CD14-positive monocyte (primary cell): ENCODE measurements around the gene MYL4. TPM values are rescaled to one million over a fixed set of nuclear protein-coding genes. Genes with fewer than 3 reads are reported as not detected.
"Not testable (repeated sequence)": the region's sequence is repeated elsewhere in the genome, so short reads cannot be mapped to it uniquely, and the experiment has no call there.

Source experiments
- DNase-seq, 3 donors: peaks; one replicate each; pipeline ENCODE4 v3.0.0-alpha.2; 2011 to 2022
- H2AFZ ChIP-seq: 2 replicates; pipeline ENCODE4 v1.6.0; 2012; ENCODE audit warnings: mild to moderate bottlenecking, low read depth, low read length, inconsistent platforms; ENCODE audit not compliant: insufficient read depth, poor library complexity, severe bottlenecking
- H3K27ac ChIP-seq, 2 donors: 1 replicate in 1 of 2; 2 replicates in 1 of 2; pipeline ENCODE4 v1.5.1; 2012 to 2013; ENCODE audit warnings: low read length in 2 of 2, control low read depth in 1 of 2, inconsistent platforms in 1 of 2, low read depth in 1 of 2, mild to moderate bottlenecking in 1 of 2
- H3K27me3 ChIP-seq, 2 donors: one replicate each; pipeline versions ENCODE4 v1.6.0 to v1.6.1; 2011 to 2013; ENCODE audit warnings: low read length in 2 of 2; ENCODE audit not compliant: control insufficient read depth in 2 of 2, insufficient read depth in 2 of 2
- H3K36me3 ChIP-seq, 2 donors: replicated peaks in 1 of 2; 1 replicate in 1 of 2; 2 replicates in 1 of 2; pipeline versions ENCODE4 v1.5.1 to v1.6.1; 2012 to 2013; ENCODE audit warnings: low read length in 2 of 2, control low read depth in 1 of 2, inconsistent platforms in 1 of 2, mild to moderate bottlenecking in 1 of 2; ENCODE audit not compliant: insufficient read depth in 2 of 2, control insufficient read depth in 1 of 2
- H3K4me1 ChIP-seq, 2 donors: 1 replicate in 1 of 2; 2 replicates in 1 of 2; pipeline versions ENCODE4 v1.5.1 to v1.6.1; 2012 to 2013; ENCODE audit warnings: low read length in 2 of 2, control low read depth in 1 of 2, inconsistent platforms in 1 of 2, mild to moderate bottlenecking in 1 of 2, moderate library complexity in 1 of 2; ENCODE audit not compliant: insufficient read depth in 2 of 2, control insufficient read depth in 1 of 2
- H3K4me2 ChIP-seq: replicated peaks from 2 replicates; pipeline ENCODE3; 2012; ENCODE audit warnings: low read length, moderate library complexity, mild to moderate bottlenecking; ENCODE audit not compliant: poor library complexity, severe bottlenecking; ENCODE audit errors: extremely low read depth
- H3K4me3 ChIP-seq, 3 experiments: fragments of 200-600 bp in 1 of 3; sonication (generic) in 1 of 3; replicated peaks in 1 of 3; 1 replicate in 2 of 3; 2 replicates in 1 of 3; pipeline ENCODE4 v1.5.1; 2011 to 2013; ENCODE audit warnings: low read length in 3 of 3, mild to moderate bottlenecking in 3 of 3, control low read depth in 2 of 3, low read depth in 2 of 3, inconsistent platforms in 1 of 3, moderate library complexity in 1 of 3
- H3K79me2 ChIP-seq: 2 replicates; pipeline ENCODE4 v1.6.0; 2012; ENCODE audit warnings: mild to moderate bottlenecking, control low read depth, inconsistent platforms, low read length, moderate library complexity; ENCODE audit not compliant: insufficient read depth
- H3K9ac ChIP-seq: 2 replicates; pipeline ENCODE4 v1.6.0; 2017; ENCODE audit warnings: low read length, mild to moderate bottlenecking; ENCODE audit not compliant: insufficient read depth, poor library complexity, severe bottlenecking
- H3K9me3 ChIP-seq, 2 donors: replicated peaks in 1 of 2; 1 replicate in 1 of 2; 2 replicates in 1 of 2; pipeline versions ENCODE4 v1.5.1 to v1.6.1; 2012 to 2013; ENCODE audit warnings: low read length in 2 of 2, control low read depth in 1 of 2; ENCODE audit not compliant: control insufficient read depth in 1 of 2, insufficient read depth in 1 of 2
- H4K20me1 ChIP-seq: 2 replicates; pipeline ENCODE4 v1.6.0; 2012; ENCODE audit warnings: mild to moderate bottlenecking, low read length, control low read depth, moderate library complexity; ENCODE audit not compliant: insufficient read depth
- H3K27ac Mint-ChIP-seq, 7 donors: one replicate each; pipeline ENCODE4 v1.8.0; 2020; ENCODE audit warnings: mild to moderate bottlenecking in 7 of 7, mixed read lengths in 7 of 7, moderate library complexity in 6 of 7, inconsistent platforms in 2 of 7
- H3K27me3 Mint-ChIP-seq, 3 donors: one replicate each; pipeline ENCODE4 v1.8.0; 2021 to 2022; ENCODE audit warnings: low read depth in 3 of 3, mild to moderate bottlenecking in 3 of 3, mixed read lengths in 3 of 3, moderate library complexity in 3 of 3, inconsistent platforms in 1 of 3
- H3K36me3 Mint-ChIP-seq, 2 donors: one replicate each; pipeline ENCODE4 v1.8.0; 2020; ENCODE audit warnings: mixed read lengths in 2 of 2, inconsistent platforms in 1 of 2, mild to moderate bottlenecking in 1 of 2
- H3K4me1 Mint-ChIP-seq: one replicate; pipeline ENCODE4 v1.8.0; 2020; ENCODE audit warnings: mild to moderate bottlenecking, mixed read lengths
- H3K4me3 Mint-ChIP-seq, 2 donors: one replicate each; pipeline ENCODE4 v1.8.0; 2020; ENCODE audit warnings: mild to moderate bottlenecking in 2 of 2, mixed read lengths in 2 of 2, moderate library complexity in 1 of 2
- H3K9me3 Mint-ChIP-seq, 7 donors: one replicate each; pipeline ENCODE4 v1.8.0; 2020 to 2022; ENCODE audit warnings: mixed read lengths in 7 of 7, mild to moderate bottlenecking in 6 of 7, moderate library complexity in 6 of 7, inconsistent platforms in 2 of 7
- WGBS: methylation state at CpG from one replicate; pipeline ENCODE4 v1.1.5; 2013; ENCODE audit warnings: missing lambda C conversion rate; ENCODE audit not compliant: insufficient coverage; 5-methylcytosine and 5-hydroxymethylcytosine counted together
- intact Hi-C, 2 donors: fragments of 100-400 bp; cut with micrococcal nuclease; formaldehyde crosslinking; loops; one replicate each; pipeline versions ENCODE4 v1.15.0 to v1.15.1; 2023
- polyA plus RNA-seq, 3 donors: library from polyadenylated mRNA; depleted of rRNA in 1 of 3; unstranded in 2 of 3; stranded (reverse) in 1 of 3; fragments of 300-500 nt in 2 of 3; fragments of >200 nt in 1 of 3; fragmentation: Illumina TruSeq in 2 of 3; gene quantifications; 1 replicate in 2 of 3; 2 replicates in 1 of 3; pipeline ENCODE4 v1.2.3, GENCODE V29; 2012 to 2021
- TF ChIP-seq, protein P1 (sequence below): fragments of 200-600 bp; IDR thresholded peaks from one replicate; pipeline ENCODE4 v1.8.0; 2022; ENCODE audit warnings: antibody characterized with exemption, mild to moderate bottlenecking

The MYL4 gene
- polyA plus RNA-seq, 3 donors = 0.43 TPM; not detected in 2

DNA sequence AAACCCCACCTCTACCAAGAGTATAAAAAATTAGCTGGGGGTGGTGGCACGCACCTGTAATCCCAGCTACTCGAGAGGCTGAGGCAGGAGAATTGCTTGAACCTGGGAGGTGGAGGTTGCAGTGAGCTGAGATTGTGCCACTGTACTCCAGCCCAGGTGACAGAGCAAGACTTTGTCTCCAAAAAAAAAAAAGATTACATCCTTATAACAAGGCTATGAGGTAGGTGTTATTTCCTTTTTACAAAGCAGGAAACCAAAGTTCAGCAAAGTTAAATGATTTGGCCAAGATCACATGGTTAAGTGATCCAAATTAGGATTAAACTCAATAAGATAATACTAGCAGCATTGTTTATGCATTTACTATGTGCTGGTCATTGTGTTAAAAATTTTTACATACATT is 8.1 kb downstream of the MYL4 start:
- peaks cover 12% of the 10 kb centered on the region for H3K4me1 Mint-ChIP-seq
- H3K4me3 ChIP-seq, H2AFZ ChIP-seq, H3K79me2 ChIP-seq, H3K4me3 Mint-ChIP-seq, H3K27ac ChIP-seq, H3K27ac Mint-ChIP-seq, H4K20me1 ChIP-seq, H3K4me2 ChIP-seq, DNase-seq, H3K9ac ChIP-seq, intact Hi-C loops, H3K9me3 ChIP-seq, H3K36me3 ChIP-seq, H3K9me3 Mint-ChIP-seq, H3K4me1 ChIP-seq, H3K36me3 Mint-ChIP-seq: not testable (repeated sequence)
- peaks cover 15 to 28% (median 24%) of the 10 kb centered on the region in 3 donors for H3K27me3 Mint-ChIP-seq
- no CpG with 5 or more reads among the region's 2 CpGs for WGBS
- H3K27me3 ChIP-seq = peaks cover 4 to 10% of the 10 kb centered on the region in 2 donors

DNA sequence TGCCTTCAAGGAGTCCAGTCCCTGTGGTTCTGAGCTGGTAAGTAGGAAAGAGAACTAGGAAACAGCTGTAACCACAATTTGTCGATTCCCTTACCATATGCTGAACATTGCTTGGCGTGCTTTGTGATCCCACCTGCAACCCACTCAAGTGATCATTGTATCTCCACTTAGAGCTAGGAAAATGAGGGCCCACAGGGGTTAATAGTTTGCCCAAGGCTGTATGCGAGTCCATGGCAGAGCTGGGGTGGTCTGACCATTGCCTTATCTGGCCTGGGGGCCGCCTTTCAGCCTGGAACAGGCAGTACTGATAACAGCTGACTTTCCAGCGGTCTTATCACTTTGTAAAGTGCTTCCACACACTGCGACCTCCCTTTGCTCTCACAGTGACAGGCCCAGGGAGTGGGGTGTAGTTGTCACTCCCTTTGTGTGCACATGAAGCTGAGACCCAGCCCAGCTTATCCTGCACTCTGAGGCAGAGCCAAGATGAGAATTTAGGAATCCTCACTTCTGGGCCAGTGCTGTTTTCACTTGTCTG is 9.8 kb downstream of the MYL4 start:
- no peak overlapping the region for H3K27ac ChIP-seq
- Mint-ChIP-seq H3K4me1 (peaks cover 14% of the 10 kb centered on the region), H3K27me3 (peaks cover 13 to 28% (median 18%) of the 10 kb centered on the region in 3 donors), H3K27ac (peak overlapping the region in 1 of 7 donors; percentile 68), H3K36me3 (no peaks in the 10 kb centered on the region), H3K4me3 (no peak overlapping the region), H3K9me3 (peaks cover 0 to 5% (median 1%) of the 10 kb centered on the region in 7 donors)
- no peaks in the 10 kb centered on the region for H4K20me1 ChIP-seq
- no peaks in the 10 kb centered on the region for H3K4me1 ChIP-seq
- WGBS = no CpG with 5 or more reads among the region's 6 CpGs
- peaks cover 4 to 10% of the 10 kb centered on the region in 2 donors for H3K27me3 ChIP-seq
- no peak overlapping the region for H3K4me3 ChIP-seq
- H3K9me3 ChIP-seq = peaks cover 0 to 4% of the 10 kb centered on the region in 2 donors
- TF ChIP-seq, protein P1, sequence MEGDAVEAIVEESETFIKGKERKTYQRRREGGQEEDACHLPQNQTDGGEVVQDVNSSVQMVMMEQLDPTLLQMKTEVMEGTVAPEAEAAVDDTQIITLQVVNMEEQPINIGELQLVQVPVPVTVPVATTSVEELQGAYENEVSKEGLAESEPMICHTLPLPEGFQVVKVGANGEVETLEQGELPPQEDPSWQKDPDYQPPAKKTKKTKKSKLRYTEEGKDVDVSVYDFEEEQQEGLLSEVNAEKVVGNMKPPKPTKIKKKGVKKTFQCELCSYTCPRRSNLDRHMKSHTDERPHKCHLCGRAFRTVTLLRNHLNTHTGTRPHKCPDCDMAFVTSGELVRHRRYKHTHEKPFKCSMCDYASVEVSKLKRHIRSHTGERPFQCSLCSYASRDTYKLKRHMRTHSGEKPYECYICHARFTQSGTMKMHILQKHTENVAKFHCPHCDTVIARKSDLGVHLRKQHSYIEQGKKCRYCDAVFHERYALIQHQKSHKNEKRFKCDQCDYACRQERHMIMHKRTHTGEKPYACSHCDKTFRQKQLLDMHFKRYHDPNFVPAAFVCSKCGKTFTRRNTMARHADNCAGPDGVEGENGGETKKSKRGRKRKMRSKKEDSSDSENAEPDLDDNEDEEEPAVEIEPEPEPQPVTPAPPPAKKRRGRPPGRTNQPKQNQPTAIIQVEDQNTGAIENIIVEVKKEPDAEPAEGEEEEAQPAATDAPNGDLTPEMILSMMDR = no peak
- H3K79me2 ChIP-seq = no peaks in the 10 kb centered on the region
- no peak overlapping the region for H2AFZ ChIP-seq
- H3K4me2 ChIP-seq = no peak overlapping the region
- no peak for DNase-seq
- no peaks in the 10 kb centered on the region for H3K36me3 ChIP-seq
- no peak overlapping the region for H3K9ac ChIP-seq
- intact Hi-C loops = no loop called here
